ENCODE results near the gene CSRP1.

The CSRP1 gene

GRCh38 chr1:201436393-201436792, 70.5 kb downstream of the CSRP1 start:
- no peak overlapping the region for H3K4me3 ChIP-seq (ENCODE audit: low read depth, low read length)

DNA sequence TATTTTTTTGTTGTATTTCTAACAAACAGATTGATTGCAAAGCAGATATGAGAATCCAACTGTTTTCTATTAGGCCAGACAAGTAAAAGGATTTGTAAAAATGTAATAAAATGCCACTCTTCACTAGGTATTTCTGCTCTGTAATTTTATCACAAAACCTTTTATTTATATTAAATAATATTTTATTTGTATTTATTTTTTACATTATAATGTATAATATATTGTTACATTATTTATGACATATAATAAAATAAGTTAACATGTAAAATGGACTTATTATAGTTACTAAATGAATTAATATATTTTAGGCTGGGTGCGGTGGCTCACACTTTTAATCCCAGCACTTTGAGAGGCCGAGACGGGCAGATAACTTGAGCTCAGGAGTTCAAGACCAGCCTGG, 72.7 kb downstream of the CSRP1 start:
- no peak for DNase-seq (ENCODE audit: low read depth)
- no peak overlapping the region for H3K4me3 ChIP-seq (ENCODE audit: low read depth, low read length)

More at GRCh38 chr1:201436393-201436792, 70.5 kb downstream of the CSRP1 start:
- no peak for DNase-seq (ENCODE audit: low read depth)

- no peak overlapping the region for H3K4me3 ChIP-seq (ENCODE audit: low read depth, low read length)
- DNase-seq (ENCODE audit: low read depth) = no peak
Observed at GRCh38 chr1:201433609-201434008, 73.3 kb downstream of the CSRP1 start.

Data from skeletal muscle cell (primary cell).